ENCODE data around the gene RIMKLA. TPM values are rescaled to one million over a fixed set of nuclear protein-coding genes. Genes with fewer than 3 reads are reported as not detected.

Gene RIMKLA
- total and polyA plus RNA-seq, 2 of the 13 experiments (the other 11 are each of a cell fraction or from before 2014, with no cell fraction given): 2.5 to 3.8 TPM

DNA sequence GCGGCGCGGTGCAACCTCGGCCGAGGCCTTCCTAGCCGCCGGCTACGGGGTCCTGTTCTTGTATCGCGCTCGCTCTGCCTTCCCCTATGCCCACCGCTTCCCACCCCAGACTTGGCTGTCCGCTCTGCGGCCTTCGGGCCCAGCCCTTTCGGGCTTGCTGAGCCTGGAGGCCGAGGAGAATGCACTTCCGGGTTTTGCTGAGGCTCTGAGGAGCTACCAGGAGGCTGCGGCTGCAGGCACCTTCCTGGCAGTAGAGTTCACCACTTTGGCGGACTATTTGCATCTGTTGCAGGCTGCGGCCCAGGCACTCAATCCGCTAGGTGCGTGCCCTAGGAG, 76.1 kb downstream of the RIMKLA start (continued):
- TF ChIP-seq, protein P1, sequence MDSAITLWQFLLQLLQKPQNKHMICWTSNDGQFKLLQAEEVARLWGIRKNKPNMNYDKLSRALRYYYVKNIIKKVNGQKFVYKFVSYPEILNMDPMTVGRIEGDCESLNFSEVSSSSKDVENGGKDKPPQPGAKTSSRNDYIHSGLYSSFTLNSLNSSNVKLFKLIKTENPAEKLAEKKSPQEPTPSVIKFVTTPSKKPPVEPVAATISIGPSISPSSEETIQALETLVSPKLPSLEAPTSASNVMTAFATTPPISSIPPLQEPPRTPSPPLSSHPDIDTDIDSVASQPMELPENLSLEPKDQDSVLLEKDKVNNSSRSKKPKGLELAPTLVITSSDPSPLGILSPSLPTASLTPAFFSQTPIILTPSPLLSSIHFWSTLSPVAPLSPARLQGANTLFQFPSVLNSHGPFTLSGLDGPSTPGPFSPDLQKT (CRISPR knock-in tag; IDR thresholded peaks at IDR 0.05; ENCODE audit: borderline replicate concordance): no peak
- TF ChIP-seq XBP1 (CRISPR knock-in tag; IDR thresholded peaks at IDR 0.05) (no peak), ZNF256 (CRISPR knock-in tag; conservative IDR thresholded peaks at IDR 0.05) (no peak), ZNF550 (CRISPR knock-in tag; IDR thresholded peaks at IDR 0.05; ENCODE audit: borderline replicate concordance) (no peak), SMARCC2 (IDR thresholded peaks at IDR 0.05) (no peak), ISL2 (CRISPR knock-in tag; IDR thresholded peaks at IDR 0.05) (no peak), ZNF598 (CRISPR knock-in tag; IDR thresholded peaks at IDR 0.05; ENCODE audit: borderline replicate concordance) (0 out of 2 replicates have a peak, but pooled peaks have one; percentile 15), PAF1 (CRISPR knock-in tag; IDR thresholded peaks at IDR 0.05) (no peak), ZNF333 (CRISPR knock-in tag; IDR thresholded peaks at IDR 0.05; ENCODE audit: borderline replicate concordance) (no peak), NRL (CRISPR knock-in tag; IDR thresholded peaks at IDR 0.05; ENCODE audit: borderline replicate concordance) (0 out of 2 replicates have a peak, but pooled peaks have one; percentile 8), ZNF776 (CRISPR knock-in tag; IDR thresholded peaks at IDR 0.05) (0 out of 2 replicates have a peak, but pooled peaks have one; percentile 72), TBL1XR1 (IDR thresholded peaks at IDR 0.05; ENCODE audit: borderline replicate concordance, low read length, partially characterized antibody) (no peak), RNF2 (conservative IDR thresholded peaks at IDR 0.05; ENCODE audit: low read depth) (no peak), MBD4 (IDR thresholded peaks at IDR 0.05; ENCODE audit: borderline replicate concordance, low read length) (no peak), ZNF570 (CRISPR knock-in tag; IDR thresholded peaks at IDR 0.05; ENCODE audit: borderline replicate concordance) (0 out of 2 replicates have a peak, but pooled peaks have one; percentile 21), ZNF546 (CRISPR knock-in tag; conservative IDR thresholded peaks at IDR 0.05) (no peak), ZSCAN20 (CRISPR knock-in tag; IDR thresholded peaks at IDR 0.05; ENCODE audit: borderline replicate concordance) (0 out of 2 replicates have a peak, but pooled peaks have one; percentile 13), ERF (CRISPR knock-in tag; IDR thresholded peaks at IDR 0.05) (no peak), ZFX (CRISPR knock-in tag; IDR thresholded peaks at IDR 0.05; ENCODE audit: low read depth) (peak; percentile 52)
- TF ChIP-seq, protein P2, sequence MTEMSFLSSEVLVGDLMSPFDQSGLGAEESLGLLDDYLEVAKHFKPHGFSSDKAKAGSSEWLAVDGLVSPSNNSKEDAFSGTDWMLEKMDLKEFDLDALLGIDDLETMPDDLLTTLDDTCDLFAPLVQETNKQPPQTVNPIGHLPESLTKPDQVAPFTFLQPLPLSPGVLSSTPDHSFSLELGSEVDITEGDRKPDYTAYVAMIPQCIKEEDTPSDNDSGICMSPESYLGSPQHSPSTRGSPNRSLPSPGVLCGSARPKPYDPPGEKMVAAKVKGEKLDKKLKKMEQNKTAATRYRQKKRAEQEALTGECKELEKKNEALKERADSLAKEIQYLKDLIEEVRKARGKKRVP (CRISPR knock-in tag; IDR thresholded peaks at IDR 0.05): no peak
- TF ChIP-seq, protein P3, sequence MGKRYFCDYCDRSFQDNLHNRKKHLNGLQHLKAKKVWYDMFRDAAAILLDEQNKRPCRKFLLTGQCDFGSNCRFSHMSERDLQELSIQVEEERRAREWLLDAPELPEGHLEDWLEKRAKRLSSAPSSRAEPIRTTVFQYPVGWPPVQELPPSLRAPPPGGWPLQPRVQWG (CRISPR knock-in tag; IDR thresholded peaks at IDR 0.05; ENCODE audit: borderline replicate concordance, low read depth): no peak
- TF ChIP-seq, protein P4, sequence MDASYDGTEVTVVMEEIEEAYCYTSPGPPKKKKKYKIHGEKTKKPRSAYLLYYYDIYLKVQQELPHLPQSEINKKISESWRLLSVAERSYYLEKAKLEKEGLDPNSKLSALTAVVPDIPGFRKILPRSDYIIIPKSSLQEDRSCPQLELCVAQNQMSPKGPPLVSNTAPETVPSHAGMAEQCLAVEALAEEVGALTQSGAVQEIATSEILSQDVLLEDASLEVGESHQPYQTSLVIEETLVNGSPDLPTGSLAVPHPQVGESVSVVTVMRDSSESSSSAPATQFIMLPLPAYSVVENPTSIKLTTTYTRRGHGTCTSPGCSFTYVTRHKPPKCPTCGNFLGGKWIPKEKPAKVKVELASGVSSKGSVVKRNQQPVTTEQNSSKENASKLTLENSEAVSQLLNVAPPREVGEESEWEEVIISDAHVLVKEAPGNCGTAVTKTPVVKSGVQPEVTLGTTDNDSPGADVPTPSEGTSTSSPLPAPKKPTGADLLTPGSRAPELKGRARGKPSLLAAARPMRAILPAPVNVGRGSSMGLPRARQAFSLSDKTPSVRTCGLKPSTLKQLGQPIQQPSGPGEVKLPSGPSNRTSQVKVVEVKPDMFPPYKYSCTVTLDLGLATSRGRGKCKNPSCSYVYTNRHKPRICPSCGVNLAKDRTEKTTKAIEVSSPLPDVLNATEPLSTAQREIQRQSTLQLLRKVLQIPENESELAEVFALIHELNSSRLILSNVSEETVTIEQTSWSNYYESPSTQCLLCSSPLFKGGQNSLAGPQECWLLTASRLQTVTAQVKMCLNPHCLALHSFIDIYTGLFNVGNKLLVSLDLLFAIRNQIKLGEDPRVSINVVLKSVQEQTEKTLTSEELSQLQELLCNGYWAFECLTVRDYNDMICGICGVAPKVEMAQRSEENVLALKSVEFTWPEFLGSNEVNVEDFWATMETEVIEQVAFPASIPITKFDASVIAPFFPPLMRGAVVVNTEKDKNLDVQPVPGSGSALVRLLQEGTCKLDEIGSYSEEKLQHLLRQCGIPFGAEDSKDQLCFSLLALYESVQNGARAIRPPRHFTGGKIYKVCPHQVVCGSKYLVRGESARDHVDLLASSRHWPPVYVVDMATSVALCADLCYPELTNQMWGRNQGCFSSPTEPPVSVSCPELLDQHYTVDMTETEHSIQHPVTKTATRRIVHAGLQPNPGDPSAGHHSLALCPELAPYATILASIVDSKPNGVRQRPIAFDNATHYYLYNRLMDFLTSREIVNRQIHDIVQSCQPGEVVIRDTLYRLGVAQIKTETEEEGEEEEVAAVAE (CRISPR knock-in tag; IDR thresholded peaks at IDR 0.05; ENCODE audit: borderline replicate concordance): no peak
- TF ChIP-seq, protein P5, sequence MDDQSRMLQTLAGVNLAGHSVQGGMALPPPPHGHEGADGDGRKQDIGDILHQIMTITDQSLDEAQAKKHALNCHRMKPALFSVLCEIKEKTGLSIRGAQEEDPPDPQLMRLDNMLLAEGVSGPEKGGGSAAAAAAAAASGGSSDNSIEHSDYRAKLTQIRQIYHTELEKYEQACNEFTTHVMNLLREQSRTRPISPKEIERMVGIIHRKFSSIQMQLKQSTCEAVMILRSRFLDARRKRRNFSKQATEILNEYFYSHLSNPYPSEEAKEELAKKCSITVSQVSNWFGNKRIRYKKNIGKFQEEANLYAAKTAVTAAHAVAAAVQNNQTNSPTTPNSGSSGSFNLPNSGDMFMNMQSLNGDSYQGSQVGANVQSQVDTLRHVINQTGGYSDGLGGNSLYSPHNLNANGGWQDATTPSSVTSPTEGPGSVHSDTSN (CRISPR knock-in tag; IDR thresholded peaks at IDR 0.05; ENCODE audit: borderline replicate concordance): no peak

Measured in HepG2 (cell line).